Measurements from ENCODE around the gene CLCN5.

DNA sequence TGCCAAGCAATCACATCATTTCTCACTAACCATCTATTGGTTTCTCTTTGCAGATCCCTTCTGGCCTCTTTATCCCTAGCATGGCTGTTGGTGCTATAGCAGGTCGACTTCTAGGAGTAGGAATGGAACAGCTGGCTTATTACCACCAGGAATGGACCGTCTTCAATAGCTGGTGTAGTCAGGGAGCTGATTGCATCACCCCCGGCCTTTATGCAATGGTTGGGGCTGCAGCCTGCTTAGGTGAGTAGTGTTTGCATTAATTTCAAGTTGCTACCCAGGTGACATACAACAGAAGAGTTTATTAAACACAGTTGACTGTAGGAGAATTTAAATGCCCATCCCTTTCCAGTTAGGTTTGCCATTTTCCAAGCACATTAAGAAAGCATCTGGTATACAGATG, 166.2 kb downstream of the CLCN5 start:
- no peak for TF ChIP-seq POLR2A (IDR thresholded peaks at IDR 0.05)
- TF ChIP-seq EP300 (IDR thresholded peaks at IDR 0.05) = no peak
